Activated CD4-positive, alpha-beta T cell treated with anti-CD3 and anti-CD28 coated beads, Interleukin-2, amount 10 ng/mL, durations not matched to agents 7 days and 5 days (primary cell): Measurements from ENCODE around the gene CDH4. TPM values are rescaled to one million over a fixed set of nuclear protein-coding genes. Genes with fewer than 3 reads are reported as not detected.

Experiments
- CTCF ChIA-PET: fragments of 350-600 bp; sonication (Branson Sonifier 250); formaldehyde crosslinking; loops from one replicate; lab custom pipeline; 2021; ENCODE audit warnings: antibody characterized with exemption; lab: Charles Lee
- POLR2A ChIA-PET: fragments of 350-600 bp; sonication (Branson Sonifier 250); formaldehyde crosslinking; loops from one replicate; lab custom pipeline; 2021; ENCODE audit warnings: antibody characterized with exemption; lab: Charles Lee
- DNase-seq: peaks from one replicate; pipeline ENCODE4 v3.0.0-alpha.2; 2020
- H3K27ac Mint-ChIP-seq: one replicate; pipeline ENCODE4 v1.8.0; 2021; ENCODE audit warnings: mild to moderate bottlenecking, moderate library complexity, mixed read lengths
- H3K27me3 Mint-ChIP-seq: one replicate; pipeline ENCODE4 v1.8.0; 2021; ENCODE audit warnings: mixed read lengths
- H3K36me3 Mint-ChIP-seq: one replicate; pipeline ENCODE4 v1.8.0; 2021; ENCODE audit warnings: low read depth, mixed read lengths
- H3K4me1 Mint-ChIP-seq: one replicate; pipeline ENCODE4 v1.8.0; 2021; ENCODE audit warnings: mixed read lengths
- H3K4me3 Mint-ChIP-seq: one replicate; pipeline ENCODE4 v1.8.0; 2021; ENCODE audit warnings: mild to moderate bottlenecking, moderate library complexity, mixed read lengths
- H3K9me3 Mint-ChIP-seq: one replicate; pipeline ENCODE4 v1.8.0; 2021; ENCODE audit warnings: mixed read lengths
- total RNA-seq, 2 experiments: library from RNA; stranded (reverse); gene quantifications; one replicate each; pipeline ENCODE4 v1.2.3, GENCODE V29; 2021

CDH4 gene
- total RNA-seq, 2 experiments from 2014 or later: not detected

DNA sequence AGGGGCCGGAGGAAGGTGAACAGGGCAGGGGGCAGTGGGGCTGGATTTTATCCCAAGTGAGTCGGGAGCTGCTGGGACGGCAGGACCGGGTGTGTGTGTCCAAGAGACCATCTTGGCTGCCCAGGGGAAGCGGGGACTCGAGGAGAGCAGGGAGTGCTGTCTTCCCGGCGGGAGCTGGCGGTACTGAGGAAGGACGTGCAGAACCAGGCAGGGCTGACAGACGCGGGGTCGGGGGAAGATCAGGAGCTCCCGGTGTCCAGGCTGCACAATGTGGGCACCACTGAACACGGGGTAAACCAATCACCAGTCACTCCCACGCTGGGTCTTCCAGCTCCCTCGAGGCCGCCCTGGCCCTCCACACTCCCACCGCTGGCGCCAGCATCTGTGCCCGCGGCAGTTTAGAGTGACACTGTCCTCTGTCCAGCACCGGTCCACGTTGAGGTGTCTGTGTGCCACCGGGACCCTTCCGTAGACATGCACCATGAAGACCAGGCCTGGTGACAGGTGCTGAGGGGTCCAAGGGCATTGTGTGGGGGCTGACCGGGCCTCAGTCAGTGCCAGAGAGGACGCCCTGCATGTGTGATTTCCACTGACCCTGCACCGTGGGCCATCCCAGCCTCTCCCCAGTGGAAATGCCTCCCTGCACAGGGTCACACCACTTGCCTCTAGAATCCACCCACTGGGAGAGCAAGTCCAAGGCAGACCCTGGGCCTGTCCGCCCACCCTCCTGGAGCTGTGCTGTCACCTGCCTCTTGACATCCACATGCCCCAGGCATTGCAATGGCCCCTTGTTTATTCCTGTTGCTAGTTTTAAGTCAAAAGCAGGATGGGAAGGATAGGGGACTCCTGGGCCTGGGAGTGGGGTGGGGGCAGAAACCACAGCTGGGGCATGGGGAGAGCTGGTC is 411.7 kb downstream of the CDH4 start:
- Mint-ChIP-seq H3K36me3 (no peaks in the 10 kb centered on the region), H3K9me3 (no peaks in the 10 kb centered on the region), H3K4me1 (no peaks in the 10 kb centered on the region), H3K4me3 (no peak overlapping the region), H3K27ac (no peak overlapping the region), H3K27me3 (no peaks in the 10 kb centered on the region)
- CTCF ChIA-PET: no interaction called here
- DNase-seq: no peak
- POLR2A ChIA-PET: no interaction called here

DNA sequence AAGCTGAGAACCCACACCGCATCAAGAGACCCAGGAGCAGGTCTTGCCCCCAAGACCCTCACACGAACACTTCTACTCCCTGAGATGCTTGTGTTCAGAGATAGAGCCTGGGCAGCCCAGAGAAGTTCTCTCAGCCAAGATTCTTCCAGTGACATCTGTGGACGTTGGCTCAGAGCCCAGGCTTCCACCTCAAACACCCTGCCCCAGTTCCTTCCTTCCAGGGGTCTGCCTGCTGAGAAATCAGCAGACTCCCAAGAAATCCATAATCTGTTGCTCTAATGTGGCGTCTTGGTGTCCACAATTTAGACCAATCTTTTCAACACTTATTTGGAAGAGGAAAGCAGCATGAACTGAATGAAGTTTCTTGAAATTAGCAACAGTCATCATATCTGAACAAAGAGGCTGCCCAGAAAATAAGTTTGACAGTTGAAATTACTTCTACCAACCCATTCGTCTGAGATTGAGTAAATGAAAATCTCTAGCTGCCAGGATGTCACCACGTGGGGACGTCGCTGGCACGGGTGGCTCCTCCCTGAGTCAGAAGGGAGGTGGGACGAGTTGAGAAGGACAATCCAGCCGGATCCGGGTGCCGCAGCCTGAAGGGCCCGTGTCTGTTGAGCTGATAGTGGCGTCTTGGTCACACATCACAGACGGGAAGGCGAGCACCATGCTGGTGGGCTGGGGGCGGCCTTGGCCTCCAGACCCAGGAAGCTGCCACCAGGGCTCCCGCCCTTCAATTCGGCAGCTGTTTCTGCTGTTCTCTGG is 412.7 kb downstream of the CDH4 start:
- DNase-seq: no peak
- Mint-ChIP-seq H3K4me3 (no peak overlapping the region), H3K9me3 (no peaks in the 10 kb centered on the region), H3K36me3 (no peaks in the 10 kb centered on the region), H3K4me1 (no peaks in the 10 kb centered on the region), H3K27ac (no peak overlapping the region), H3K27me3 (no peaks in the 10 kb centered on the region)
- CTCF ChIA-PET: no interaction called here
- POLR2A ChIA-PET: no interaction called here

DNA sequence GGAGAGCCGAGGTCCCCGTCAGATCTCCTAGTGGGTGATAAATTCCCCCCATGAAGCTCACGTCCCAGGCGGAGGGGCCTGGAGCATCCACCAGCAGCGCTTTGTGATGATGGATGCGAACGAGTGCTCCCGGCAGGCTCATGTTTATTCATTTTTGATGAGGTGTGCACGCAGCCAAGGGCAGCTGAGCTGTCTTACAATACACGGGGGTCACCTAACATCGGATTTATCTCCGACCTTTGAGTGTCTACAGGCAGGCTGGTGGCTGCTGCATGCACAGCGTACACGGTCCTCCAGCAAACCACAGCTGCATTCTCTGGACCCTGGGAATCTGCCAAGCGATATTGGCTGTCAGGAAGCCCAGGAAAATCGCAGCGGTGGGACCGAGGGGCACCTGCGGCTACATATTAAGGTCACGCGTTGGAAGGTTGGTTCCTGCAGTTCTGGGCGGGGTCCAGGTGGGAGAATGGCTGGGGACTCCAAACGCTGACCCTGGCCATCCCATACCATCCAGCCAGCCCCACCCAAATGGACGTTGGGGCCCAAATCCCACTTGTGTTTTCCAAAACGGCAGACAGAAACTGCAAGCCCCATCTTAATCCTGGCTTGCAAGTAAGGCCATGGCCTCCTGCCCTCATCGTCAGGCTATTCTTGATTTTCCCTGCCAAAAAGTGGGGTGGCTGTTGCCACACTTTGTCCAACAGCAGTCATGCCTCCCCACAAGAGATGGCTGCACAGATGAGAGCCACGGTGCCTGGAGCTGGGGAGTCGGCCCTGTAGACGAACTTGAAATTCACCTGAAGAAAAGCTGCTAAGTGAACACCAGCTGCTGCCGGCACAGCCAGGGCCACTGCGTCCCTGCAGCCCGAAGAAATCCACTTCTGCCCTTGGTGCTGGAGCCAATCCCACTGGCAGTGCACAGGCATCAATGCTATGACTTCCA is 413.7 kb downstream of the CDH4 start:
- no peak overlapping the region for H3K4me3 Mint-ChIP-seq
- no peaks in the 10 kb centered on the region for H3K36me3 Mint-ChIP-seq
- H3K27me3 Mint-ChIP-seq: no peaks in the 10 kb centered on the region
- DNase-seq: no peak
- ChIA-PET POLR2A (no interaction called here), CTCF (no interaction called here)
- H3K27ac Mint-ChIP-seq: no peak overlapping the region
- H3K9me3 Mint-ChIP-seq: no peaks in the 10 kb centered on the region
- H3K4me1 Mint-ChIP-seq: no peaks in the 10 kb centered on the region

DNA sequence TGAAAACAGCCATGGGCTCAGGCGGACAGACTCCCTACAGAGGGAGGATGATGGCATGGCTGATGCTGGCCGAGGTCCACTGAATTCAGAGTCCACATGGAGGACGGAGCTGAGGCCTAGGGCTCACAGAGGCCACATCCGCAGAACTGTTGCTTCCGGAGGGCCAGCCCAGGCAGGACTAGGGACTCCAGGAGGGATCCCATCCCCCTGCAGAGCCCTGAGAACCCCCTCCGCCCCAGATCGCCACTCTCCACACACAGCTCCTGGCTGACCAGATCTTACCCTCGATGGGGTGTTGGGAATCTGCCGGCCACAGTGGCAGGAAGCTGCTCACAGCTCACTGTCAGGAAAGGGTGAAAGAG is 414.4 kb downstream of the CDH4 start:
- Mint-ChIP-seq H3K27ac (no peak overlapping the region), H3K4me1 (no peaks in the 10 kb centered on the region), H3K4me3 (no peak overlapping the region), H3K36me3 (no peaks in the 10 kb centered on the region), H3K27me3 (no peaks in the 10 kb centered on the region), H3K9me3 (peaks cover 1% of the 10 kb centered on the region)
- ChIA-PET POLR2A (no interaction called here), CTCF (no interaction called here)
- DNase-seq: no peak

DNA sequence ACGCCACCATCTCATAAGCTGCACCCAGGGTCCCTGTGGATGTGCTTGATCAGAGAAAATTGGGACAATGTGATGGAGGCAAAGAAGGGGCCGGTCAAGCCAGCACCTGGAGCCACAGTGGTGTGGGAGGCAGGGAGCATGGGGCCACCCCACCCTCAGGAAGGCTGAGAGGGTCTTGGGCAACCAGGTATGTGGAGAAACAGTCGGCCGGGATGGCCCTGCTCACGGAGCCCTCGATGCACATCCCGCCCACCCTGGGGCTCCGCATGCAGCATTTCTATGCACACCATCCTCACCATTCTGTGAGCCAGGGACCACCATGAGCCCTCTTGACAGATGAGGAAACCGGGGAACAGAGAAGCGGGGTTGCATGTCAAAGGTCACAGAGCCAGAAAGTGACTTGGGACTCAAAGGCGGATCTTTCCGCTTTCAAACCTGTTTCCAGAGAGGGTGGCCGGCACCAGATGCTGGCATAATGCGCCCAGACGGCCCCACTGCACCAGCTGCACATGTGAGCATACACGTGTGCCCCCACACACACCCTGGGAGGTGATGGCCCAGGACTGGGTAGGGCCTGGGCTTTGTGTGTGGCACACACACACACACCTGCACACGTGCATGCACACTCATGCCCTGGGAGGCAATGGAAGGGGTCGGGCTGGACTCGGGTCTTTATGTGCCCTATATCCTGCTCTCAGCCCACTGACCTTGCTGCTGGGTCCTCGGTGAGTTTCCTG is 415.2 kb downstream of the CDH4 start:
- Mint-ChIP-seq H3K27ac (no peak overlapping the region), H3K9me3 (peaks cover 5% of the 10 kb centered on the region), H3K4me1 (no peaks in the 10 kb centered on the region), H3K27me3 (no peaks in the 10 kb centered on the region), H3K36me3 (no peaks in the 10 kb centered on the region), H3K4me3 (no peak overlapping the region)
- ChIA-PET CTCF (no interaction called here), POLR2A (no interaction called here)
- no peak for DNase-seq

DNA sequence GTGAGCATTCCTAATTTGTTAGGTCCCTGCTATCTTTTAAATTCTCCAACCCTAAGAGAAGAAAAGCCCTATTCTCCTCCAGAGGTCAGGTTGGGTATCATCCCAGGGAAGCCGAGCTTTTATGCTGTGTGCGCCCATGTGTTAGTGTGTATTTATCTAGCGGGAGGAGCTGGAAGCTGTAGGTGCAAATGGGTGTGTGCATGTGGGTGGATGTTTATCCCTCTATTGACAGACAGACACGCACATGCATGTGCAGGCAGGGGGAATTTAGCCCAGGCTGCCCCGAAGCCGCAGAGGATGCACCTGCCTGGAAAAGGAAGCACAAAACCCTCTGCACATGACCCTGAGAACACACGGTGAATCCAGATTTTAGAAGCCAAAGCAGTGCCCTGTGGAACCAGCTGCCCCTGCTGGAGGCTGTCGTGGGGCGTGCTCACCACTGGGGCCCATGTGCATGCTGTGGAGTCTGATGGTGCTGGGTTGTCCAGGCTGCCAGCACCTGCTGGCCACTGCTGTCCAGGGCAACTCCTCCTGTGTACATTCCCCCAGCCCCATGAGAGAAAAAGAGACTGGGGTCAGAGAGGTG is 416.1 kb downstream of the CDH4 start:
- DNase-seq: no peak
- Mint-ChIP-seq H3K36me3 (no peaks in the 10 kb centered on the region), H3K9me3 (peaks cover 5% of the 10 kb centered on the region), H3K27me3 (no peaks in the 10 kb centered on the region), H3K27ac (no peak overlapping the region), H3K4me3 (no peak overlapping the region), H3K4me1 (no peaks in the 10 kb centered on the region)
- CTCF ChIA-PET: no interaction called here
- POLR2A ChIA-PET: no interaction called here

DNA sequence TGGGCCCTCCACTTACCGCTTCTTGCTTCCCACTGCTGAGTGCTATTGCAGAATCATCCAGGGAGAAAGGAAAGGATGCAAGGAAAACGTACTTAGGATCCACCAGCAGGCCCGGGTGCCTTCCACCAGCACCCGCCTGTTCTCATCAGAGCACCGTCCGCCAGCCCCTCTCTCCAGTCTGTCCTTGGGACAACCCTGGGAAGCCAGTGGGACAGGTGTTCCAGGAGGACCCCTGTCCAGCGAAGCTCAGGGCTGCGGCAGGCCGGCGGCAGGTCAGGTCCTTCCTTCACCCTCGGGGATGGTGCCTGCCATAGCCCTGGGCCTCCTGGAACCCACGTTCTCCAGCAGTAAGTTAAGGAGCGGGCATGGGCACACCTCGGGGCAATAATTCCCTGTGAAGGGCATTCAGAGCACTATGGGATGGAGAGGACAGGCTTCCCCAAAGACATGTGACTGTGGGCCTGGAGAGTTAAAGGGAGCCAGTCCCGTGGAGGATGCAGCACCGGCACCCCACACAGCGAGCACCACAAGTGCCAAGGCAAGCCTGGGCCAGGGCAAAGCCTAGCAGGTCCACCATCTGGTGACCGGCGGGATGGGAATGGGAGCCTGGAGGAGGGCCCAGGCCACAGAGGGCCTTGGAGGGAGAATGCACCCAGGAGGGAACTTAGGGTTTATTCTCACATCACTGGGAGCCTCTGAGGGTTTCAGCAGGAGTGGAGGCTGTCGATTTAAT is 416.9 kb downstream of the CDH4 start:
- Mint-ChIP-seq H3K9me3 (peaks cover 5% of the 10 kb centered on the region), H3K27me3 (no peaks in the 10 kb centered on the region), H3K4me3 (no peak overlapping the region), H3K27ac (no peak overlapping the region), H3K4me1 (no peaks in the 10 kb centered on the region), H3K36me3 (no peaks in the 10 kb centered on the region)
- DNase-seq: no peak
- ChIA-PET POLR2A (no interaction called here), CTCF (no interaction called here)

DNA sequence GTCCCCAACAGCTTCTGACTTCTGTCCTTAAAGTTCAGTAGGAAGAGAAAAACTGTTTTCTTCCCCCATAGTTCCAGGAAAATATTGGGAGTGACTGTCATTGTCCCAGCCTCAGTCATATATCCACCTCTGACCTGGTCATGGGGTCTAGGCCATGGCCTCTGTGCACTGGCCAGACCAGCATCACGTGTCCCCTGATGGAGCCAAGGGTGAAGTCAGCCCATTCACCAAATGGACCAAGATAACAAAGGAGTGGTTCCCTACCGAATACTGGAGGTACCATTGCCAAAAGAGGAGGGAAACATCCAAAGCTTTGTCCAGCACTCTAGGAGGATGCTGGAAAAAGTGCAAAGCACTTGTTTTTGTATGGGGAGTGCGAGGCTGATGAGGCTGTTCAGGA is 418.2 kb downstream of the CDH4 start:
- Mint-ChIP-seq H3K27ac (no peak overlapping the region), H3K27me3 (no peaks in the 10 kb centered on the region), H3K36me3 (no peaks in the 10 kb centered on the region), H3K9me3 (peaks cover 5% of the 10 kb centered on the region), H3K4me1 (no peaks in the 10 kb centered on the region), H3K4me3 (no peak overlapping the region)
- ChIA-PET POLR2A (no interaction called here), CTCF (no interaction called here)
- DNase-seq: no peak

DNA sequence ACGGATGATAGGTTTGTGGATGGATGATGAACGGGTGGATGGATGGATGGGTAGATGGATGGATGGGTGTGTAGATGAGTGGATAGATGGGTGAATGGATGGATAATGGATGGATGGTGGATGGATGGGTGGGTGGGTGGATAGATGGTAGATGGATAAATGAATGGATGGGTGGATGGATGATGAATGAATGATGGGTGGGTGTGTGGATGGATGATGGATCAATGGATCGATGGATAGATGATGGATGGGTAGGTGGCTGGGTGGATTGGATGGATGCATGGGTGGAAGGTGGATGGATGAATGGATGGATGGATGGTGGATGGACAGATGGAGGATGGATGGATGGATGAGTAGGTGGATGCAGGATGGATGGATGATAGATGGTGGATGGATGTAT is 419.5 kb downstream of the CDH4 start:
- Mint-ChIP-seq H3K27me3 (no peaks in the 10 kb centered on the region), H3K9me3 (peaks cover 5% of the 10 kb centered on the region), H3K4me3 (no peak overlapping the region), H3K27ac (no peak overlapping the region), H3K36me3 (no peaks in the 10 kb centered on the region), H3K4me1 (no peaks in the 10 kb centered on the region)
- ChIA-PET POLR2A (no interaction called here), CTCF (no interaction called here)
- no peak for DNase-seq

DNA sequence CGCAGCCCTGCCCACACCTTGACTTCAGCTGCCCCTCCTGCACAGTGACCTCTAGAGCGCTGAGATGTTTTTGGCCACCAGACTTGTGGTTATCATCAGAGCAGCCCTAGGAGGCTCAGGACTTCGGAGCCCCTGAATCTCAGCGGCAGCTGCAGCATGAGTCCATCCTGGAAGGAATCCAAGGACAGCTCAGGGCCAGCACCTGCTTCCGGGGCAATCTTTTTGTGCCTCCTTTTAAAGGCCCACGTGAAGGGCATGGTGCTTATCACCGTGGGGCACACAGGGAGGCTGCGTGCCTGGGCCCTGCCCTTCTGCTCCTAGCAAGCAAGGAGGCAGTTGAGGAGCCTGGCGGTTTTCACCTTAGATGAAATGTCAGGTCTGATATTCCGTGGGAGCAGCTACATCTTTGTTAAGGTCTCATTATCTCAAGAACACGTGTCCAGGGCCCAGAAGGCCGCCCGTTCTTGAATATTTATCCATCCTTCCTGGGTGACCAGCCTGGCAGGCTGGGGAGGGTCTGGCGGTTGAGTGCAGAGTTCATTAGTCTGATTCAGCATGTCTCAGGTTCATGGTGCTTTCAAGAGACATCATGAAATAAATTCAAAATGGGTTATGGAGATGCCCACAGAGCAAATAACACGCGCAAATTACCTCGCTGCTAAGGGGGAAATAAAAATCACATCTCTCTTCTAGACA is 421.2 kb downstream of the CDH4 start:
- H3K4me3 Mint-ChIP-seq: no peak overlapping the region
- no peaks in the 10 kb centered on the region for H3K36me3 Mint-ChIP-seq
- no peaks in the 10 kb centered on the region for H3K27me3 Mint-ChIP-seq
- POLR2A ChIA-PET: no interaction called here
- H3K9me3 Mint-ChIP-seq: peaks cover 5% of the 10 kb centered on the region
- H3K27ac Mint-ChIP-seq: no peak overlapping the region
- H3K4me1 Mint-ChIP-seq: no peaks in the 10 kb centered on the region
- no peak for DNase-seq
- CTCF ChIA-PET: no interaction called here

DNA sequence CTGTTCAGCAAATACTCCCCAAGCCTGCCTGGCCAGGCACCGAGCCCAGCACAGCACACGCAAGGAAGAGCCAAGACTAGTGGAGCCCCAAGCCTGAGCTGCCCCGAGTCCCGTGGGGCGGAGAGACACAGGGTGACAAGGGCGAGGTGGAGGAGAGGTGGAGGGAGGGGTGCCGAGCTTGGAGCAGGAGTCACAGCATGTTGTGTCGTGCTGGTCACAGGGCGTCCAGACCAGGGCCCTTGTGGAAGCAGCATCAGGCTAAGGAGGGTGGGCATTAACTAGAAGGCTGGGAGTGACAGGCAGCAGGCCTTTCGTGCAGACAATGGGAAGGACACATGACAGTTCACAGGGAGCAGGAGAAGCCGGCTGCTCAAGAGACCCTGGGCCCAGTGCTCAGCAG is 422.1 kb downstream of the CDH4 start:
- Mint-ChIP-seq H3K27ac (no peak overlapping the region), H3K4me1 (no peaks in the 10 kb centered on the region), H3K27me3 (no peaks in the 10 kb centered on the region), H3K9me3 (peaks cover 5% of the 10 kb centered on the region), H3K4me3 (no peak overlapping the region), H3K36me3 (no peaks in the 10 kb centered on the region)
- ChIA-PET POLR2A (no interaction called here), CTCF (no interaction called here)
- DNase-seq: no peak
